Adrenal gland (tissue), 12 donors: ENCODE data around the gene HHIPL2. TPM values are rescaled to one million over a fixed set of nuclear protein-coding genes. Genes with fewer than 3 reads are reported as not detected.

Source experiments
- DNase-seq, 7 donors: peaks; one replicate each; pipeline ENCODE4 v3.0.0-alpha.2; 2019 to 2020
- H3K27ac ChIP-seq, 5 donors: fragments of 200-600 bp; sonication (generic) in 4 of 5; 1 replicate in 3 of 5; 2 replicates in 2 of 5; pipeline versions ENCODE4 v1.5.1 to v1.8.0; 2016 to 2020; ENCODE audit warnings: mild to moderate bottlenecking in 1 of 5
- H3K27me3 ChIP-seq: fragments of 200-600 bp; 2 replicates; pipeline ENCODE4 v1.8.0; 2021
- H3K36me3 ChIP-seq, 2 donors: fragments of 200-600 bp; replicated peaks in 1 of 2; 1 replicate in 1 of 2; 2 replicates in 1 of 2; pipeline versions ENCODE4 v1.5.1 to v1.8.0; 2018 to 2022
- H3K4me1 ChIP-seq, 2 donors: fragments of 200-600 bp; replicated peaks in 1 of 2; 1 replicate in 1 of 2; 2 replicates in 1 of 2; pipeline versions ENCODE4 v1.5.1 to v1.8.0; 2018 to 2021
- H3K4me3 ChIP-seq, 4 donors: fragments of 200-600 bp; sonication (generic) in 3 of 4; one replicate each; pipeline ENCODE4 v1.5.1; 2016 to 2018
- H3K9me3 ChIP-seq, 3 donors: fragments of 200-600 bp; sonication (generic) in 1 of 3; replicated peaks in 1 of 3; 1 replicate in 2 of 3; 2 replicates in 1 of 3; pipeline versions ENCODE4 v1.5.1 to v1.8.0; 2016 to 2021
- POLR2A ChIP-seq, 2 donors: fragments of 450-650 bp; IDR thresholded peaks; one replicate each; pipeline ENCODE4 v1.6.1; 2017; ENCODE audit warnings: antibody characterized with exemption in 2 of 2, mild to moderate bottlenecking in 2 of 2, moderate library complexity in 1 of 2
- WGBS, 4 donors: extraction: QIAGEN DNeasy Blood & Tissue Kit in 2 of 4; methylation state at CpG; one replicate each; pipeline versions ENCODE4 v1.1.5 to v1.1.7; 2013 to 2017; 5-methylcytosine and 5-hydroxymethylcytosine counted together
- intact Hi-C, 2 donors: fragments of 100-400 bp; cut with DNase I; formaldehyde crosslinking; loops; one replicate each; pipeline versions ENCODE4 v1.14.1 to v1.15.0; 2022 to 2023
- polyA plus RNA-seq, 3 donors: library from polyadenylated mRNA; stranded (reverse); fragments of 200-250 nt in 2 of 3; fragments of 350-450 nt in 1 of 3; fragmentation: Illumina TruSeq in 1 of 3; extraction: RNeasy Lipid Tissue Mini Kit (QIAGEN cat#74804) in 1 of 3; gene quantifications; one replicate each; pipeline ENCODE4 v1.2.3, GENCODE V29; 2013 to 2014
- total RNA-seq, 9 donors: library from RNA; depleted of rRNA in 4 of 9; stranded (reverse); fragments of >200 nt in 4 of 9; fragments of 120-200 nt in 1 of 9; fragmentation: NEBNext Ultra II Directional in 1 of 9; extraction: Animal tissue kit (Norgen Biotek cat#: 25700) in 1 of 9; gene quantifications; one replicate each; pipeline versions ENCODE4 v1.1.0 to v1.2.4, GENCODE V29; 2013 to 2023
- TF ChIP-seq, protein P1 (sequence below), 6 experiments: fragments of 450-650 bp in 4 of 6; fragments of 200-600 bp in 2 of 6; sonication (generic) in 1 of 6; IDR thresholded peaks; 1 replicate in 5 of 6; 2 replicates in 1 of 6; pipeline versions ENCODE4 v1.5.1 to v1.8.0; 2016 to 2021; ENCODE audit warnings: antibody characterized with exemption in 6 of 6, mild to moderate bottlenecking in 2 of 6, moderate library complexity in 1 of 6
- donor health status: healthy with polysubstance abuse.
- donor health status: Bipolar disorder and iron deficiency.
- donor health status: DM: yes; HTN: yes; CAD: no.
- donor health status: DM: no; HTN: no; CAD: no.
- donor health status: DM: no; HTN: no; CAD: no.
- donor health status: DM: yes; HTN: yes; CAD: no.

Gene HHIPL2
- total and polyA plus RNA-seq, 12 donors, result 0.11 to 3.4 (median 0.57) TPM; not detected in 4

DNA sequence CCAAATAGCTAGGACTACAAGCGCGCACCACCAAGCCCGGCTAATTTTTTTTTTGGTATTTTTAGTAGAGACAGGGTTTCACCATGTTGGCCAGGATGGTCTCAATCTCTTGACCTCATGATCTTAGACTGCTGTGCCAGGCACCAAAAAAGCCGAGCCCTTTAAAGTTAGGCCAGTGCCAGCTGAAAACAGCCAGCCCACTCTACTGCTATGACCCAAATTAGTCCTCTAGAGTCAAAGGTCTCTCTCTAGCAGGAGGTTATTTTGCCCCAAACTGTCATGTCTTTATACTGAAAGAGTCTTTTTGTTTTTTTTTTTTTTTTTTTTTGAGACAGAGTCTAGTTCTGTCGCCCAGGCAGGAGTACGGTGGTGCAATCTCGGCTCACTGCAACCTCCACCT lies 9.7 kb upstream of the HHIPL2 start:
- Histone ChIP-seq H3K27me3 (no peaks in the 10 kb centered on the region), H3K4me1 (no peaks in the 10 kb centered on the region), H3K4me3 (no peak overlapping the region), H3K27ac (no peak overlapping the region), H3K36me3 (peaks cover 0 to 32% of the 10 kb centered on the region in 2 donors), H3K9me3 (no peaks in the 10 kb centered on the region)
- WGBS, 4 donors, result 80 to 100% (median 98%) methylated on average over 7 of the region's 7 CpGs
- no peak for DNase-seq
- intact Hi-C loops, result no loop called here
- no peak for TF ChIP-seq POLR2A (IDR thresholded peaks at IDR 0.05)
- TF ChIP-seq, protein P1, sequence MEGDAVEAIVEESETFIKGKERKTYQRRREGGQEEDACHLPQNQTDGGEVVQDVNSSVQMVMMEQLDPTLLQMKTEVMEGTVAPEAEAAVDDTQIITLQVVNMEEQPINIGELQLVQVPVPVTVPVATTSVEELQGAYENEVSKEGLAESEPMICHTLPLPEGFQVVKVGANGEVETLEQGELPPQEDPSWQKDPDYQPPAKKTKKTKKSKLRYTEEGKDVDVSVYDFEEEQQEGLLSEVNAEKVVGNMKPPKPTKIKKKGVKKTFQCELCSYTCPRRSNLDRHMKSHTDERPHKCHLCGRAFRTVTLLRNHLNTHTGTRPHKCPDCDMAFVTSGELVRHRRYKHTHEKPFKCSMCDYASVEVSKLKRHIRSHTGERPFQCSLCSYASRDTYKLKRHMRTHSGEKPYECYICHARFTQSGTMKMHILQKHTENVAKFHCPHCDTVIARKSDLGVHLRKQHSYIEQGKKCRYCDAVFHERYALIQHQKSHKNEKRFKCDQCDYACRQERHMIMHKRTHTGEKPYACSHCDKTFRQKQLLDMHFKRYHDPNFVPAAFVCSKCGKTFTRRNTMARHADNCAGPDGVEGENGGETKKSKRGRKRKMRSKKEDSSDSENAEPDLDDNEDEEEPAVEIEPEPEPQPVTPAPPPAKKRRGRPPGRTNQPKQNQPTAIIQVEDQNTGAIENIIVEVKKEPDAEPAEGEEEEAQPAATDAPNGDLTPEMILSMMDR (IDR thresholded peaks at IDR 0.05), result no peak

DNA sequence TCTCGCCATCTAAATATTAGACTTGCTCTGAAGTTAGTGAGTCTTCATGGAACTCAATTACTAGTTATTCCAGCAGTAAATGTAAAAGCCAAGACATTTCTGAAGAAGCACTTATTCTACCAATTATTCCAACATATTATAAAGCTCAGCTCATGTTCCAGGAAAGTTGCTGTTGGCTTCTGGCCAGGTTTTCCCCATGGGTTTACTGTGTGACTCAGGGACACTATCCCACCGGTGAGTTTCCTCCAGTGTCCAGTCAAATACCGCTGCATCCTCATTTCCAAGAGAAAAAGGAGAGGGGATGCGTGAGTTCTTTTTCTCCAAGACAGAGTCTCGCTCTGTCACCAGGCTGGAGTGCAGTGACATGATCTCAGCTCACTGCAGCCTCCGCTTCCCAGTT lies 9.2 kb upstream of the HHIPL2 start:
- H3K27me3 ChIP-seq, result no peaks in the 10 kb centered on the region
- H3K36me3 ChIP-seq, result peaks cover 0 to 32% of the 10 kb centered on the region in 2 donors
- 75 to 78% (median 76%) methylated on average over 6 of the region's 6 CpGs for WGBS, 4 donors
- no peak for TF ChIP-seq POLR2A (IDR thresholded peaks at IDR 0.05)
- TF ChIP-seq, protein P1 (IDR thresholded peaks at IDR 0.05), result no peak
- no peak overlapping the region for H3K27ac ChIP-seq
- intact Hi-C loops, result no loop called here
- H3K9me3 ChIP-seq, result no peaks in the 10 kb centered on the region
- H3K4me3 ChIP-seq, result no peak overlapping the region
- H3K4me1 ChIP-seq, result no peaks in the 10 kb centered on the region
- no peak for DNase-seq

DNA sequence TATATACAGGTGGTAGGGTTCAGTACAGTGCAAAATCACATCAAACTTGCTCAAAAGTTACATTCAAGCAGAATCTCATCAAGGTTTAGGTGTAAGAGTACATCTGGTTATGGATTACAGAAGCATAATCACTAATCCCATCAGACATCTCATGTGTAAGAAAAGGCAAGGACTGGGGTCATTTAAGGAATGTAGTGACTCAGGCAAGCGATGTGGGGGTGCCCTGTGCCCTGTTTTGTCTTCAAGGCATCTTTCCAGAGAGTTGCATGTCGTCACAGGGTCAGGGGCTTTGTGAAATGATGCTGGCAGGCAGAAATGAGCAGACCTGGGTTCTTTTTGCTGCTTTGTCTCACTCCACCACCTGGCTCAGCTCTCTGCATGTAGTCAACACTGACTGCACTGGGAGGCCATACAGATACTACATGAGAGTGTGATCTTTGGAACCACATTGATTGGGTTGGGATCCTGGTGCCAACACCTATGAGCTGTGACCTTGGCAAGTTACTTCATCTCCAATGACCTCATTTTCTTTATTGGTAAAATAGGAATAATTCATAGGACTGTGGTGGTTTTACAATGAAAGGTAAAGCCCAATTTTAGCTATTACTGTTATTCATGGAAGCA lies 8.2 kb upstream of the HHIPL2 start:
- no peak for DNase-seq
- peaks cover 0 to 28% of the 10 kb centered on the region in 2 donors for H3K36me3 ChIP-seq
- no peak overlapping the region for H3K4me3 ChIP-seq
- H3K4me1 ChIP-seq, result no peaks in the 10 kb centered on the region
- 81 to 94% (median 91%) methylated on average over 2 of the region's 2 CpGs for WGBS, 4 donors
- intact Hi-C loops, result no loop called here
- no peaks in the 10 kb centered on the region for H3K9me3 ChIP-seq
- no peaks in the 10 kb centered on the region for H3K27me3 ChIP-seq
- no peak overlapping the region for H3K27ac ChIP-seq
- TF ChIP-seq POLR2A (IDR thresholded peaks at IDR 0.05), result no peak
- TF ChIP-seq, protein P1 (IDR thresholded peaks at IDR 0.05), result no peak

DNA sequence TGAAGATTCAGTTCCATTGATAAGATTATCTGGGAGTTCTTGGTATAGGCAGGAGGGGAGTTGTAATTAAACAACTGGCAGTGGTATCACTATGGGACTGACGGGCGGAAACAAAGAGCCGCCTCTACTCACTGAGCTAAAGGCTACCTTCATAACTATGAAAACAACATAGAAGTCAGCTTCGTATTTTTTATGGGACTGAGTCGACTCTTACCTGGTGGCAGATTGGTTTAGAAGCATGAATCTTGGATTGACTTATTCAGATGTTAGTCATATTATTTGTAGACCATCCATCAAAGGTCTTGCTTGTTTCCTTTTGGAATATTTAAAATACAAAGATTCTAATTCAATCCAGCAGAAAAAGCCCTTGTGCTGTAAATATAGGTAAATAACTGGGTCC lies 6.3 kb upstream of the HHIPL2 start:
- Histone ChIP-seq H3K27me3 (no peaks in the 10 kb centered on the region), H3K36me3 (peaks cover 0 to 13% of the 10 kb centered on the region in 2 donors), H3K4me1 (no peaks in the 10 kb centered on the region), H3K9me3 (no peaks in the 10 kb centered on the region), H3K4me3 (no peak overlapping the region), H3K27ac (no peak overlapping the region)
- intact Hi-C loops, result no loop called here
- no peak for DNase-seq
- 92 to 96% (median 94%) methylated on average over 5 of the region's 5 CpGs for WGBS, 4 donors
- TF ChIP-seq, protein P1 (IDR thresholded peaks at IDR 0.05), result no peak
- TF ChIP-seq POLR2A (IDR thresholded peaks at IDR 0.05), result no peak
